ENCODE measurements around the gene GABBR2. TPM values are rescaled to one million over a fixed set of nuclear protein-coding genes. Genes with fewer than 3 reads are reported as not detected.

GABBR2 gene
- total RNA-seq, 2 donors from 2014 or later, result 1.2 to 1.3 TPM

GRCh38 chr9:98594546-98595160 lies 114.1 kb downstream of the GABBR2 start:
- DNase-seq, result no peak
- H3K4me1 ChIP-seq (ENCODE audit: control insufficient read depth, insufficient read depth, low read length), result no peaks in the 10 kb centered on the region
- 90 to 94% methylated on average over 10 to 11 of the region's 11 CpGs for WGBS, 2 experiments (ENCODE audit: insufficient coverage in 1 of 2, insufficient read length in 1 of 2)
- H3K4me3 ChIP-seq (ENCODE audit: low read length), result no peak overlapping the region
- no peak for TF ChIP-seq CTCF (conservative IDR thresholded peaks at IDR 0.05)
- no peak overlapping the region for H3K9ac ChIP-seq (ENCODE audit: extremely low read depth, low read length, poor library complexity, severe bottlenecking)
- no peaks in the 10 kb centered on the region for H3K36me3 Mint-ChIP-seq (ENCODE audit: low read depth)
- no peak overlapping the region for H3K4me3 Mint-ChIP-seq
- H3K27me3 Mint-ChIP-seq (ENCODE audit: insufficient read depth), result no peaks in the 10 kb centered on the region
- peaks cover 3% of the 10 kb centered on the region for H3K4me1 Mint-ChIP-seq
- H3K27ac ChIP-seq (ENCODE audit: low read depth, low read length), result no peak overlapping the region
- no peaks in the 10 kb centered on the region for H3K9me3 Mint-ChIP-seq
- H3K9me3 ChIP-seq (ENCODE audit: control insufficient read depth, low read length), result no peaks in the 10 kb centered on the region
- no peak overlapping the region for H3K27ac Mint-ChIP-seq
- no peaks in the 10 kb centered on the region for H3K36me3 ChIP-seq (ENCODE audit: control insufficient read depth, insufficient read depth, low read length)
- H3K27me3 ChIP-seq (ENCODE audit: control insufficient read depth, insufficient read depth, low read length, poor library complexity, severe bottlenecking), result no peaks in the 10 kb centered on the region

GRCh38 chr9:98593354-98594253 lies 115.1 kb downstream of the GABBR2 start:
- H3K9ac ChIP-seq (ENCODE audit: extremely low read depth, low read length, poor library complexity, severe bottlenecking), result no peak overlapping the region
- H3K9me3 ChIP-seq (ENCODE audit: control insufficient read depth, low read length), result no peaks in the 10 kb centered on the region
- TF ChIP-seq CTCF (conservative IDR thresholded peaks at IDR 0.05), result no peak
- no peaks in the 10 kb centered on the region for H3K36me3 ChIP-seq (ENCODE audit: control insufficient read depth, insufficient read depth, low read length)
- Mint-ChIP-seq H3K27me3 (ENCODE audit: insufficient read depth) (no peaks in the 10 kb centered on the region), H3K4me1 (no peaks in the 10 kb centered on the region), H3K9me3 (no peaks in the 10 kb centered on the region), H3K4me3 (no peak overlapping the region), H3K36me3 (ENCODE audit: low read depth) (no peaks in the 10 kb centered on the region), H3K27ac (no peak overlapping the region)
- no peaks in the 10 kb centered on the region for H3K4me1 ChIP-seq (ENCODE audit: control insufficient read depth, insufficient read depth, low read length)
- no peak for DNase-seq
- WGBS, 2 experiments (ENCODE audit: insufficient coverage in 1 of 2, insufficient read length in 1 of 2), result 90 to 94% methylated on average over 11 to 15 of the region's 15 CpGs
- H3K4me3 ChIP-seq (ENCODE audit: low read length), result no peak overlapping the region
- no peaks in the 10 kb centered on the region for H3K27me3 ChIP-seq (ENCODE audit: control insufficient read depth, insufficient read depth, low read length, poor library complexity, severe bottlenecking)
- no peak overlapping the region for H3K27ac ChIP-seq (ENCODE audit: low read depth, low read length)

GRCh38 chr9:98591696-98592095 lies 117.0 kb downstream of the GABBR2 start:
- Histone ChIP-seq H3K4me3 (ENCODE audit: low read length) (no peak overlapping the region), H3K9me3 (ENCODE audit: control insufficient read depth, low read length) (no peaks in the 10 kb centered on the region), H3K27me3 (ENCODE audit: control insufficient read depth, insufficient read depth, low read length, poor library complexity, severe bottlenecking) (no peaks in the 10 kb centered on the region), H3K27ac (ENCODE audit: low read depth, low read length) (no peak overlapping the region), H3K4me1 (ENCODE audit: control insufficient read depth, insufficient read depth, low read length) (no peaks in the 10 kb centered on the region), H3K36me3 (ENCODE audit: control insufficient read depth, insufficient read depth, low read length) (no peaks in the 10 kb centered on the region), H3K9ac (ENCODE audit: extremely low read depth, low read length, poor library complexity, severe bottlenecking) (no peak overlapping the region)
- no peaks in the 10 kb centered on the region for H3K27me3 Mint-ChIP-seq (ENCODE audit: insufficient read depth)
- 96% methylated on average over 3 of the region's 3 CpGs for whole genome bisulfite sequencing, 2 experiments (ENCODE audit: insufficient coverage in 1 of 2, insufficient read length in 1 of 2)
- H3K4me1 Mint-ChIP-seq, result no peaks in the 10 kb centered on the region
- no peaks in the 10 kb centered on the region for H3K9me3 Mint-ChIP-seq
- no peak for DNase-seq
- no peaks in the 10 kb centered on the region for H3K36me3 Mint-ChIP-seq (ENCODE audit: low read depth)
- TF ChIP-seq CTCF (conservative IDR thresholded peaks at IDR 0.05), result no peak
- H3K27ac Mint-ChIP-seq, result no peak overlapping the region
- H3K4me3 Mint-ChIP-seq, result no peak overlapping the region
